Adrenal gland (tissue), 5 donors: Measurements from ENCODE around the gene MCU.
"Not testable (repeated sequence)": the region's sequence is repeated elsewhere in the genome, so short reads cannot be mapped to it uniquely, and the experiment has no call there.

Source experiments
- POLR2A ChIP-seq, 2 donors: fragments of 450-650 bp; IDR thresholded peaks; one replicate each; pipeline ENCODE4 v1.6.1; 2017; ENCODE audit warnings: antibody characterized with exemption in 2 of 2, mild to moderate bottlenecking in 2 of 2, moderate library complexity in 1 of 2
- TF ChIP-seq, protein P1 (sequence below), 6 experiments: fragments of 450-650 bp in 4 of 6; fragments of 200-600 bp in 2 of 6; sonication (generic) in 1 of 6; IDR thresholded peaks; 1 replicate in 5 of 6; 2 replicates in 1 of 6; pipeline versions ENCODE4 v1.5.1 to v1.8.0; 2016 to 2021; ENCODE audit warnings: antibody characterized with exemption in 6 of 6, mild to moderate bottlenecking in 2 of 6, moderate library complexity in 1 of 6
- donor health status: DM: no; HTN: no; CAD: no.

- TF ChIP-seq, protein P1, sequence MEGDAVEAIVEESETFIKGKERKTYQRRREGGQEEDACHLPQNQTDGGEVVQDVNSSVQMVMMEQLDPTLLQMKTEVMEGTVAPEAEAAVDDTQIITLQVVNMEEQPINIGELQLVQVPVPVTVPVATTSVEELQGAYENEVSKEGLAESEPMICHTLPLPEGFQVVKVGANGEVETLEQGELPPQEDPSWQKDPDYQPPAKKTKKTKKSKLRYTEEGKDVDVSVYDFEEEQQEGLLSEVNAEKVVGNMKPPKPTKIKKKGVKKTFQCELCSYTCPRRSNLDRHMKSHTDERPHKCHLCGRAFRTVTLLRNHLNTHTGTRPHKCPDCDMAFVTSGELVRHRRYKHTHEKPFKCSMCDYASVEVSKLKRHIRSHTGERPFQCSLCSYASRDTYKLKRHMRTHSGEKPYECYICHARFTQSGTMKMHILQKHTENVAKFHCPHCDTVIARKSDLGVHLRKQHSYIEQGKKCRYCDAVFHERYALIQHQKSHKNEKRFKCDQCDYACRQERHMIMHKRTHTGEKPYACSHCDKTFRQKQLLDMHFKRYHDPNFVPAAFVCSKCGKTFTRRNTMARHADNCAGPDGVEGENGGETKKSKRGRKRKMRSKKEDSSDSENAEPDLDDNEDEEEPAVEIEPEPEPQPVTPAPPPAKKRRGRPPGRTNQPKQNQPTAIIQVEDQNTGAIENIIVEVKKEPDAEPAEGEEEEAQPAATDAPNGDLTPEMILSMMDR (IDR thresholded peaks at IDR 0.05): not testable (repeated sequence)
- not testable (repeated sequence) for TF ChIP-seq POLR2A (IDR thresholded peaks at IDR 0.05)
Observed at GRCh38 chr10:72737357-72737756, 45.4 kb downstream of the MCU start.
